HG02970 (cell line): ENCODE measurements around the gene NFKBIL1.
A peak's percentile ranks its signal among the peaks of the same experiment; 100 is the strongest.

Source experiments
- ATAC-seq: cut with Tn5 transposase; IDR thresholded peaks from one replicate; pipeline ENCODE4 v1.9.1; 2021; ENCODE audit warnings: mild to moderate bottlenecking, moderate library complexity, moderate number of reproducible peaks; ENCODE audit not compliant: unreplicated experiment, low FRiP score

Gene NFKBIL1

GRCh38 chr6:31559606-31559957, 12.2 kb downstream of the NFKBIL1 start:
- ATAC-seq = no peak

GRCh38 chr6:31559958-31560696, 12.7 kb downstream of the NFKBIL1 start:
- peak; percentile 48 for ATAC-seq

GRCh38 chr6:31560697-31561058, 13.3 kb downstream of the NFKBIL1 start:
- no peak for ATAC-seq

- ATAC-seq = no peak
Measured at GRCh38 chr6:31567531-31568370, 20.3 kb downstream of the NFKBIL1 start.

GRCh38 chr6:31568537-31568961, 21.1 kb downstream of the NFKBIL1 start:
- peak; percentile 55 for ATAC-seq

- ATAC-seq = no peak
Measured at GRCh38 chr6:31569861-31570536, 22.6 kb downstream of the NFKBIL1 start.

- ATAC-seq = peak; percentile 24
Measured at GRCh38 chr6:31572041-31572911, 24.9 kb downstream of the NFKBIL1 start, which contains the start of gene LTA. TSS of gene LTA (plus strand) at chr6:31572289. CDS start at chr6:31572743, 454 bp downstream.

GRCh38 chr6:31573239-31574105, 26.1 kb downstream of the NFKBIL1 start:
- no peak for ATAC-seq

- ATAC-seq = no peak
Measured at GRCh38 chr6:31574106-31575061, 27.0 kb downstream of the NFKBIL1 start.

GRCh38 chr6:31575335-31575901, 28.0 kb downstream of the NFKBIL1 start, which contains the start of gene TNF:
TSS of gene TNF (plus strand) at chr6:31575565. CDS start at chr6:31575742, 177 bp downstream.
- ATAC-seq = no peak

GRCh38 chr6:31575952-31576685, 28.7 kb downstream of the NFKBIL1 start:
- no peak for ATAC-seq

- no peak for ATAC-seq
Measured at GRCh38 chr6:31576897-31577578, 29.6 kb downstream of the NFKBIL1 start.

- ATAC-seq = no peak
Measured at GRCh38 chr6:31577579-31577966, 30.2 kb downstream of the NFKBIL1 start.

- ATAC-seq = no peak
Measured at GRCh38 chr6:31578184-31579118, 31.0 kb downstream of the NFKBIL1 start.

GRCh38 chr6:31579119-31579505, 31.7 kb downstream of the NFKBIL1 start:
- no peak for ATAC-seq
